HEK293 (cell line): Measurements from ENCODE around the gene PRR36.

ENCODE experiments used
- BCL11A ChIP-seq: fragments of 450-650 bp; formaldehyde crosslinking; IDR thresholded peaks from 2 replicates; pipeline ENCODE4 v1.5.1; 2016; ENCODE audit warnings: low read depth, missing biosample characterization, missing genetic modification characterization
- IKZF3 ChIP-seq: fragments of 450-650 bp; IDR thresholded peaks from 2 replicates; pipeline ENCODE4 v1.5.0; 2018; ENCODE audit warnings: missing biosample characterization, mild to moderate bottlenecking, missing genetic modification characterization, moderate library complexity
- KLF8 ChIP-seq: fragments of 450-650 bp; formaldehyde crosslinking; IDR thresholded peaks from 2 replicates; pipeline ENCODE4 v1.5.1; 2016; ENCODE audit warnings: missing biosample characterization, missing genetic modification characterization
- MEIS1 ChIP-seq: sonication (generic); formaldehyde crosslinking; IDR thresholded peaks from 2 replicates; pipeline ENCODE4 v1.8.1; 2022; ENCODE audit warnings: missing genetic modification reagents, mild to moderate bottlenecking, borderline replicate concordance
- OSR2 ChIP-seq: fragments of 450-650 bp; formaldehyde crosslinking; IDR thresholded peaks from 2 replicates; pipeline ENCODE4 v1.5.1; 2016; ENCODE audit warnings: missing biosample characterization, missing genetic modification characterization
- PRDM4 ChIP-seq: fragments of 450-650 bp; formaldehyde crosslinking; IDR thresholded peaks from 2 replicates; pipeline ENCODE4 v1.5.1; 2017; ENCODE audit warnings: missing biosample characterization, missing genetic modification characterization
- RBAK ChIP-seq: fragments of 450-650 bp; formaldehyde crosslinking; IDR thresholded peaks from 2 replicates; pipeline ENCODE4 v1.5.1; 2016; ENCODE audit warnings: missing biosample characterization, missing genetic modification characterization
- TCF7L2 ChIP-seq: IDR thresholded peaks from 2 replicates; pipeline ENCODE4 v1.6.1; 2011; ENCODE audit warnings: low read depth, mild to moderate bottlenecking, inconsistent platforms, low read length, moderate library complexity, borderline replicate concordance
- ZBTB21 ChIP-seq: fragments of 450-650 bp; formaldehyde crosslinking; IDR thresholded peaks from 2 replicates; pipeline ENCODE4 v1.5.1; 2017; ENCODE audit warnings: missing biosample characterization, missing genetic modification characterization
- ZNF174 ChIP-seq: fragments of 450-650 bp; formaldehyde crosslinking; IDR thresholded peaks from 2 replicates; pipeline ENCODE4 v1.5.0; 2017; ENCODE audit warnings: missing biosample characterization, mild to moderate bottlenecking, missing genetic modification characterization
- ZNF19 ChIP-seq: fragments of 450-650 bp; formaldehyde crosslinking; IDR thresholded peaks from 2 replicates; pipeline ENCODE4; 2016; ENCODE audit warnings: missing biosample characterization, missing genetic modification characterization, low read depth
- ZNF223 ChIP-seq: fragments of 450-650 bp; formaldehyde crosslinking; IDR thresholded peaks from 2 replicates; pipeline ENCODE4 v1.5.1; 2016; ENCODE audit warnings: missing biosample characterization, missing genetic modification characterization
- ZNF24 ChIP-seq: fragments of 450-650 bp; formaldehyde crosslinking; IDR thresholded peaks from 2 replicates; pipeline ENCODE4 v1.5.1; 2016; ENCODE audit warnings: missing biosample characterization, missing genetic modification characterization
- ZNF311 ChIP-seq: fragments of 450-650 bp; formaldehyde crosslinking; IDR thresholded peaks from 2 replicates; pipeline ENCODE4 v1.5.1; 2017; ENCODE audit warnings: missing biosample characterization, missing genetic modification characterization, borderline replicate concordance
- ZNF341 ChIP-seq: fragments of 450-650 bp; formaldehyde crosslinking; IDR thresholded peaks from 2 replicates; pipeline ENCODE4; 2016; ENCODE audit warnings: low read depth, missing biosample characterization, missing genetic modification characterization
- ZNF391 ChIP-seq: fragments of 450-650 bp; formaldehyde crosslinking; IDR thresholded peaks from 2 replicates; pipeline ENCODE4 v1.5.1; 2016; ENCODE audit warnings: low read depth, missing biosample characterization, missing genetic modification characterization, borderline replicate concordance
- ZNF530 ChIP-seq: fragments of 450-650 bp; formaldehyde crosslinking; IDR thresholded peaks from 2 replicates; pipeline ENCODE4 v1.5.1; 2016; ENCODE audit warnings: low read depth, missing biosample characterization, missing genetic modification characterization
- ZNF549 ChIP-seq: fragments of 450-650 bp; IDR thresholded peaks from 2 replicates; pipeline ENCODE4 v1.5.1; 2018; ENCODE audit warnings: missing biosample characterization, missing genetic modification characterization, mild to moderate bottlenecking, inconsistent platforms, moderate library complexity
- ZNF600 ChIP-seq: fragments of 450-650 bp; formaldehyde crosslinking; IDR thresholded peaks from 2 replicates; pipeline ENCODE4 v1.5.1; 2016; ENCODE audit warnings: missing biosample characterization, missing genetic modification characterization
- ZNF624 ChIP-seq: fragments of 450-650 bp; formaldehyde crosslinking; IDR thresholded peaks from 2 replicates; pipeline ENCODE4 v1.5.1; 2017; ENCODE audit warnings: missing biosample characterization, missing genetic modification characterization
- ZNF76 ChIP-seq: fragments of 450-650 bp; formaldehyde crosslinking; IDR thresholded peaks from 2 replicates; pipeline ENCODE4; 2016; ENCODE audit warnings: low read depth, missing biosample characterization, missing genetic modification characterization, borderline replicate concordance
- ZSCAN16 ChIP-seq: fragments of 450-650 bp; formaldehyde crosslinking; IDR thresholded peaks from 2 replicates; pipeline ENCODE4 v1.5.1; 2016; ENCODE audit warnings: missing biosample characterization, missing genetic modification characterization
- ZSCAN18 ChIP-seq: fragments of 450-650 bp; formaldehyde crosslinking; IDR thresholded peaks from 2 replicates; pipeline ENCODE4 v1.5.1; 2016; ENCODE audit warnings: missing biosample characterization, missing genetic modification characterization
- TF ChIP-seq, protein P1 (sequence below): fragments of 450-650 bp; formaldehyde crosslinking; optimal IDR thresholded peaks from 2 replicates; pipeline ENCODE3; 2016; ENCODE audit warnings: missing biosample characterization, mild to moderate bottlenecking, missing genetic modification characterization
- TF ChIP-seq, protein P2 (sequence below): fragments of 450-650 bp; formaldehyde crosslinking; IDR thresholded peaks from 2 replicates; pipeline ENCODE4 v1.5.1; 2017; ENCODE audit warnings: missing biosample characterization, missing genetic modification characterization
- TF ChIP-seq, protein P3 (sequence below): fragments of 450-650 bp; IDR thresholded peaks from 2 replicates; pipeline ENCODE4 v1.5.1; 2018; ENCODE audit warnings: missing biosample characterization, missing genetic modification characterization
- TF ChIP-seq, protein P4 (sequence below): fragments of 450-650 bp; formaldehyde crosslinking; IDR thresholded peaks from 2 replicates; pipeline ENCODE4 v1.5.1; 2017; ENCODE audit warnings: missing biosample characterization, missing genetic modification characterization

PRR36 gene

GRCh38 chr19:7919610-7920518 is 45.7 kb upstream of the PRR36 start, which contains the start of gene SNAPC2 (continued):
- no peak for TF ChIP-seq PRDM4 (tag by site-specific recombination)
- TF ChIP-seq, protein P1, sequence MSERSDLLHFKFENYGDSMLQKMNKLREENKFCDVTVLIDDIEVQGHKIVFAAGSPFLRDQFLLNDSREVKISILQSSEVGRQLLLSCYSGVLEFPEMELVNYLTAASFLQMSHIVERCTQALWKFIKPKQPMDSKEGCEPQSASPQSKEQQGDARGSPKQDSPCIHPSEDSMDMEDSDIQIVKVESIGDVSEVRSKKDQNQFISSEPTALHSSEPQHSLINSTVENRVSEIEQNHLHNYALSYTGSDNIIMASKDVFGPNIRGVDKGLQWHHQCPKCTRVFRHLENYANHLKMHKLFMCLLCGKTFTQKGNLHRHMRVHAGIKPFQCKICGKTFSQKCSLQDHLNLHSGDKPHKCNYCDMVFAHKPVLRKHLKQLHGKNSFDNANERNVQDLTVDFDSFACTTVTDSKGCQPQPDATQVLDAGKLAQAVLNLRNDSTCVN (tag by site-specific recombination): peak; percentile 88
- no peak for TF ChIP-seq ZNF549 (tag by site-specific recombination)
- TF ChIP-seq, protein P2, sequence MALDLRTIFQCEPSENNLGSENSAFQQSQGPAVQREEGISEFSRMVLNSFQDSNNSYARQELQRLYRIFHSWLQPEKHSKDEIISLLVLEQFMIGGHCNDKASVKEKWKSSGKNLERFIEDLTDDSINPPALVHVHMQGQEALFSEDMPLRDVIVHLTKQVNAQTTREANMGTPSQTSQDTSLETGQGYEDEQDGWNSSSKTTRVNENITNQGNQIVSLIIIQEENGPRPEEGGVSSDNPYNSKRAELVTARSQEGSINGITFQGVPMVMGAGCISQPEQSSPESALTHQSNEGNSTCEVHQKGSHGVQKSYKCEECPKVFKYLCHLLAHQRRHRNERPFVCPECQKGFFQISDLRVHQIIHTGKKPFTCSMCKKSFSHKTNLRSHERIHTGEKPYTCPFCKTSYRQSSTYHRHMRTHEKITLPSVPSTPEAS (tag by site-specific recombination): no peak
- TF ChIP-seq ZSCAN18 (tag by site-specific recombination): no peak
- TF ChIP-seq ZNF624 (tag by site-specific recombination): no peak
- TF ChIP-seq ZNF311 (tag by site-specific recombination): no peak
- no peak for TF ChIP-seq MEIS1 (CRISPR knock-in tag)
- no peak for TF ChIP-seq ZNF19 (tag by site-specific recombination)
- TF ChIP-seq, protein P3, sequence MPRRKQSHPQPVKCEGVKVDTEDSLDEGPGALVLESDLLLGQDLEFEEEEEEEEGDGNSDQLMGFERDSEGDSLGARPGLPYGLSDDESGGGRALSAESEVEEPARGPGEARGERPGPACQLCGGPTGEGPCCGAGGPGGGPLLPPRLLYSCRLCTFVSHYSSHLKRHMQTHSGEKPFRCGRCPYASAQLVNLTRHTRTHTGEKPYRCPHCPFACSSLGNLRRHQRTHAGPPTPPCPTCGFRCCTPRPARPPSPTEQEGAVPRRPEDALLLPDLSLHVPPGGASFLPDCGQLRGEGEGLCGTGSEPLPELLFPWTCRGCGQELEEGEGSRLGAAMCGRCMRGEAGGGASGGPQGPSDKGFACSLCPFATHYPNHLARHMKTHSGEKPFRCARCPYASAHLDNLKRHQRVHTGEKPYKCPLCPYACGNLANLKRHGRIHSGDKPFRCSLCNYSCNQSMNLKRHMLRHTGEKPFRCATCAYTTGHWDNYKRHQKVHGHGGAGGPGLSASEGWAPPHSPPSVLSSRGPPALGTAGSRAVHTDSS (tag by site-specific recombination): no peak
- no peak for TF ChIP-seq ZBTB21 (tag by site-specific recombination)
- peak; percentile 73 for TF ChIP-seq ZNF600
- TF ChIP-seq ZNF174 (tag by site-specific recombination): no peak
- TF ChIP-seq KLF8 (tag by site-specific recombination): peak; percentile 81
- no peak for TF ChIP-seq TCF7L2
- TF ChIP-seq BCL11A (tag by site-specific recombination): 0 out of 2 replicates have a peak, but pooled peaks have one; percentile 13
- no peak; the same call in 1 of the 2 replicates for TF ChIP-seq ZNF341
- TF ChIP-seq OSR2 (tag by site-specific recombination): no peak
- no peak for TF ChIP-seq ZNF223 (tag by site-specific recombination)
- TF ChIP-seq RBAK (tag by site-specific recombination): no peak
- TF ChIP-seq ZNF76: no peak; the same call in 1 of the 2 replicates
- no peak for TF ChIP-seq ZNF530
- TF ChIP-seq, protein P4, sequence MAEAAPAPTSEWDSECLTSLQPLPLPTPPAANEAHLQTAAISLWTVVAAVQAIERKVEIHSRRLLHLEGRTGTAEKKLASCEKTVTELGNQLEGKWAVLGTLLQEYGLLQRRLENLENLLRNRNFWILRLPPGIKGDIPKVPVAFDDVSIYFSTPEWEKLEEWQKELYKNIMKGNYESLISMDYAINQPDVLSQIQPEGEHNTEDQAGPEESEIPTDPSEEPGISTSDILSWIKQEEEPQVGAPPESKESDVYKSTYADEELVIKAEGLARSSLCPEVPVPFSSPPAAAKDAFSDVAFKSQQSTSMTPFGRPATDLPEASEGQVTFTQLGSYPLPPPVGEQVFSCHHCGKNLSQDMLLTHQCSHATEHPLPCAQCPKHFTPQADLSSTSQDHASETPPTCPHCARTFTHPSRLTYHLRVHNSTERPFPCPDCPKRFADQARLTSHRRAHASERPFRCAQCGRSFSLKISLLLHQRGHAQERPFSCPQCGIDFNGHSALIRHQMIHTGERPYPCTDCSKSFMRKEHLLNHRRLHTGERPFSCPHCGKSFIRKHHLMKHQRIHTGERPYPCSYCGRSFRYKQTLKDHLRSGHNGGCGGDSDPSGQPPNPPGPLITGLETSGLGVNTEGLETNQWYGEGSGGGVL: no peak
- TF ChIP-seq ZNF391: no peak
- no peak for TF ChIP-seq IKZF3
- no peak for TF ChIP-seq ZNF24 (tag by site-specific recombination)
- TF ChIP-seq ZSCAN16 (tag by site-specific recombination): no peak
